Measurements from ENCODE around the gene AXDND1.
"Not testable (repeated sequence)": the region's sequence is repeated elsewhere in the genome, so short reads cannot be mapped to it uniquely, and the experiment has no call there.

The AXDND1 gene

GRCh38 chr1:179366093-179366800 lies 476 bp downstream of the AXDND1 start:
- DNase-seq, result no peak

GRCh38 chr1:179369751-179370341 lies 4.1 kb downstream of the AXDND1 start:
- peak; percentile 17 for DNase-seq

- no peak for DNase-seq
Measured at GRCh38 chr1:179372160-179372559, 6.4 kb downstream of the AXDND1 start.

- no peak for DNase-seq
Measured at GRCh38 chr1:179376223-179376622, 10.5 kb downstream of the AXDND1 start.

GRCh38 chr1:179380299-179380698 lies 14.5 kb downstream of the AXDND1 start:
- no peak for DNase-seq

GRCh38 chr1:179384027-179384426 lies 18.3 kb downstream of the AXDND1 start:
- no peak for DNase-seq

GRCh38 chr1:179385510-179385909 lies 19.7 kb downstream of the AXDND1 start:
- DNase-seq, result no peak

- DNase-seq, result no peak
Measured at GRCh38 chr1:179393721-179394120, 27.9 kb downstream of the AXDND1 start.

GRCh38 chr1:179399399-179399798 lies 33.6 kb downstream of the AXDND1 start:
- not testable (repeated sequence) for DNase-seq

- DNase-seq, result not testable (repeated sequence)
Measured at GRCh38 chr1:179417760-179418159, 52.0 kb downstream of the AXDND1 start.

- not testable (repeated sequence) for DNase-seq
Measured at GRCh38 chr1:179418706-179419105, 52.9 kb downstream of the AXDND1 start.

- no peak for DNase-seq
Measured at GRCh38 chr1:179424610-179425009, 58.8 kb downstream of the AXDND1 start.

- DNase-seq, result no peak
Measured at GRCh38 chr1:179425186-179425585, 59.4 kb downstream of the AXDND1 start.

- no peak for DNase-seq
Measured at GRCh38 chr1:179437171-179437570, 71.4 kb downstream of the AXDND1 start.

- DNase-seq, result not testable (repeated sequence)
Measured at GRCh38 chr1:179439646-179440045, 73.9 kb downstream of the AXDND1 start.

GRCh38 chr1:179440301-179440700 lies 74.5 kb downstream of the AXDND1 start:
- DNase-seq, result not testable (repeated sequence)

- DNase-seq, result no peak
Measured at GRCh38 chr1:179440971-179441370, 75.2 kb downstream of the AXDND1 start.

- no peak for DNase-seq
Measured at GRCh38 chr1:179441501-179441900, 75.7 kb downstream of the AXDND1 start.

GRCh38 chr1:179442846-179443245 lies 77.1 kb downstream of the AXDND1 start:
- not testable (repeated sequence) for DNase-seq

GRCh38 chr1:179445593-179445992 lies 79.8 kb downstream of the AXDND1 start:
- DNase-seq, result no peak

- DNase-seq, result no peak
Measured at GRCh38 chr1:179447489-179447888, 81.7 kb downstream of the AXDND1 start.

- DNase-seq, result no peak
Measured at GRCh38 chr1:179448437-179449149, 82.8 kb downstream of the AXDND1 start.

- DNase-seq, result not testable (repeated sequence)
Measured at GRCh38 chr1:179459606-179460206, 93.9 kb downstream of the AXDND1 start.

- DNase-seq, result not testable (repeated sequence)
Measured at GRCh38 chr1:179465661-179466060, 99.9 kb downstream of the AXDND1 start.
